HEK293 (cell line): ENCODE data around the gene FIS1.
A peak's percentile ranks its signal among the peaks of the same experiment; 100 is the strongest.

Source experiments
- CTCF ChIA-PET: fragments of 350-600 bp; formaldehyde crosslinking; extraction: SDS; loops from one replicate; lab custom pipeline; 2021; ENCODE audit warnings: antibody characterized with exemption; lab: Yijun Ruan, JAX
- POLR2A ChIA-PET: fragments of 300-600 bp; formaldehyde crosslinking; extraction: SDS; loops from one replicate; lab custom pipeline; 2020; ENCODE audit warnings: antibody characterized with exemption, inconsistent platforms; lab: Yijun Ruan, JAX
- H3K27ac ChIP-seq: fragments of 200-500 bp; sonication (Bioruptor generic); 2 replicates; pipeline ENCODE4 v1.5.1; 2014; ENCODE audit warnings: low read depth, low read length, control low read depth, inconsistent platforms; ENCODE audit errors: extremely low read depth
- H3K36me3 ChIP-seq, 2 experiments: fragments of 200-500 bp in 1 of 2; sonication (Bioruptor generic) in 1 of 2; 1 replicate in 1 of 2; 2 replicates in 1 of 2; pipeline ENCODE4 v1.5.1; 2014 to 2017; ENCODE audit warnings: inconsistent platforms in 2 of 2, low read length in 2 of 2; ENCODE audit not compliant: control insufficient read depth in 2 of 2, insufficient read depth in 1 of 2
- H3K4me1 ChIP-seq: fragments of 200-500 bp; sonication (Bioruptor generic); 2 replicates; pipeline ENCODE4 v1.5.1; 2014; ENCODE audit warnings: mild to moderate bottlenecking, low read length, inconsistent platforms; ENCODE audit not compliant: control insufficient read depth, insufficient read depth
- H3K4me3 ChIP-seq: 2 replicates; pipeline ENCODE4 v1.5.1; 2011; ENCODE audit warnings: low read depth, mild to moderate bottlenecking, control low read depth, low read length, moderate library complexity
- H3K9me3 ChIP-seq: fragments of 200-500 bp; sonication (Bioruptor generic); 2 replicates; pipeline ENCODE4 v1.5.1; 2014; ENCODE audit warnings: low read depth, low read length, inconsistent platforms; ENCODE audit not compliant: control insufficient read depth, insufficient read depth
- EGR2 ChIP-seq: fragments of 450-650 bp; formaldehyde crosslinking; IDR thresholded peaks from 2 replicates; pipeline ENCODE4 v1.5.1; 2016; ENCODE audit warnings: low read depth, missing biosample characterization, missing genetic modification characterization
- FEZF1 ChIP-seq: fragments of 450-650 bp; formaldehyde crosslinking; IDR thresholded peaks from 2 replicates; pipeline ENCODE4 v1.5.1; 2016; ENCODE audit warnings: missing biosample characterization, missing genetic modification characterization
- KLF9 ChIP-seq: fragments of 450-650 bp; formaldehyde crosslinking; IDR thresholded peaks from 2 replicates; pipeline ENCODE4 v1.5.1; 2016; ENCODE audit warnings: missing biosample characterization, missing genetic modification characterization, low read depth
- PATZ1 ChIP-seq: fragments of 450-650 bp; formaldehyde crosslinking; IDR thresholded peaks from 2 replicates; pipeline ENCODE4 v1.5.1; 2016; ENCODE audit warnings: missing biosample characterization, missing genetic modification characterization
- PRDM10 ChIP-seq: fragments of 450-650 bp; formaldehyde crosslinking; IDR thresholded peaks from 2 replicates; pipeline ENCODE4 v1.5.1; 2016; ENCODE audit warnings: missing biosample characterization, missing genetic modification characterization
- ZBTB17 ChIP-seq: fragments of 450-650 bp; formaldehyde crosslinking; IDR thresholded peaks from 2 replicates; pipeline ENCODE4 v1.5.1; 2016; ENCODE audit warnings: missing biosample characterization, missing genetic modification characterization
- ZBTB20 ChIP-seq: fragments of 450-650 bp; formaldehyde crosslinking; IDR thresholded peaks from 2 replicates; pipeline ENCODE4 v1.5.1; 2016; ENCODE audit warnings: missing biosample characterization, missing genetic modification characterization
- ZBTB8A ChIP-seq: fragments of 450-650 bp; formaldehyde crosslinking; IDR thresholded peaks from 2 replicates; pipeline ENCODE4 v1.5.1; 2016; ENCODE audit warnings: missing biosample characterization, missing genetic modification characterization
- ZFHX2 ChIP-seq: fragments of 450-650 bp; formaldehyde crosslinking; conservative IDR thresholded peaks from 2 replicates; pipeline ENCODE4 v1.5.1; 2016; ENCODE audit warnings: missing biosample characterization, missing genetic modification characterization
- ZFP3 ChIP-seq: fragments of 450-650 bp; formaldehyde crosslinking; IDR thresholded peaks from 2 replicates; pipeline ENCODE4 v1.5.1; 2016; ENCODE audit warnings: low read depth, missing biosample characterization, missing genetic modification characterization
- ZFP37 ChIP-seq: fragments of 450-650 bp; formaldehyde crosslinking; IDR thresholded peaks from 2 replicates; pipeline ENCODE4 v1.5.1; 2016; ENCODE audit warnings: missing biosample characterization, missing genetic modification characterization
- ZNF169 ChIP-seq: fragments of 450-650 bp; formaldehyde crosslinking; IDR thresholded peaks from 2 replicates; pipeline ENCODE4 v1.5.1; 2016; ENCODE audit warnings: missing biosample characterization, missing genetic modification characterization
- ZNF335 ChIP-seq: fragments of 450-650 bp; formaldehyde crosslinking; conservative IDR thresholded peaks from 2 replicates; pipeline ENCODE4 v1.5.1; 2016; ENCODE audit warnings: missing biosample characterization, missing genetic modification characterization
- ZNF394 ChIP-seq: fragments of 450-650 bp; formaldehyde crosslinking; IDR thresholded peaks from 2 replicates; pipeline ENCODE4 v1.5.1; 2016; ENCODE audit warnings: missing biosample characterization, missing genetic modification characterization, mild to moderate bottlenecking, moderate library complexity, borderline replicate concordance
- ZNF544 ChIP-seq: fragments of 450-650 bp; formaldehyde crosslinking; IDR thresholded peaks from 2 replicates; pipeline ENCODE4 v1.5.0; 2017; ENCODE audit warnings: missing biosample characterization, missing genetic modification characterization
- ZNF600 ChIP-seq: fragments of 450-650 bp; formaldehyde crosslinking; IDR thresholded peaks from 2 replicates; pipeline ENCODE4 v1.5.1; 2016; ENCODE audit warnings: missing biosample characterization, missing genetic modification characterization
- ZNF704 ChIP-seq: fragments of 450-650 bp; formaldehyde crosslinking; IDR thresholded peaks from 2 replicates; pipeline ENCODE4 v1.5.1; 2016; ENCODE audit warnings: missing biosample characterization, missing genetic modification characterization
- ZNF777 ChIP-seq: fragments of 450-650 bp; formaldehyde crosslinking; IDR thresholded peaks from 2 replicates; pipeline ENCODE4 v1.5.1; 2017; ENCODE audit warnings: missing biosample characterization, missing genetic modification characterization, borderline replicate concordance
- ZNF792 ChIP-seq: fragments of 450-650 bp; formaldehyde crosslinking; IDR thresholded peaks from 2 replicates; pipeline ENCODE4 v1.5.1; 2016; ENCODE audit warnings: missing biosample characterization, missing genetic modification characterization

FIS1 gene

GRCh38 chr7:101218236-101219125 lies 26.4 kb downstream of the FIS1 start:
- peaks cover 3 to 19% of the 10 kb centered on the region in 2 experiments; a peak in 2 of 3 replicates for H3K36me3 ChIP-seq
- peak overlapping the region; percentile 53 for H3K4me3 ChIP-seq
- ChIA-PET CTCF (interaction anchor here (0.6 to 1.9 kb wide), 10 partner anchors 10 to 195 kb away, joined by 3 to 21 read pairs (median 4); partner anchors contain the start of gene FIS1), POLR2A (interaction anchor here (0.6 to 2.7 kb wide), 19 partner anchors 9 to 632 kb away, joined by 3 to 23 read pairs (median 5); partner anchors contain the start of genes FBXO24, FIS1, IFT22 and LRCH4)
- H3K9me3 ChIP-seq, result no peaks in the 10 kb centered on the region
- TF ChIP-seq ZNF777 (tag by site-specific recombination) (0 out of 2 replicates have a peak, but pooled peaks have one; percentile 34), ZBTB17 (peak; percentile 29; the same call in 1 of the 2 replicates), ZBTB8A (tag by site-specific recombination) (no peak), ZNF600 (0 out of 2 replicates have a peak, but pooled peaks have one; percentile 43), ZNF544 (tag by site-specific recombination) (no peak), KLF9 (tag by site-specific recombination) (peak; percentile 19; the same call in 1 of the 2 replicates), ZNF169 (tag by site-specific recombination) (no peak), ZNF335 (tag by site-specific recombination) (peak; percentile 99), ZFHX2 (peak; percentile 17; the same call in 1 of the 2 replicates), FEZF1 (tag by site-specific recombination) (no peak), PRDM10 (tag by site-specific recombination) (peak; percentile 83), ZNF792 (tag by site-specific recombination) (peak; percentile 68; the same call in 1 of the 2 replicates), ZBTB20 (tag by site-specific recombination) (peak; percentile 17; the same call in 1 of the 2 replicates), ZNF394 (tag by site-specific recombination) (peak; percentile 41; the same call in 1 of the 2 replicates), ZFP37 (no peak), ZFP3 (tag by site-specific recombination) (no peak), PATZ1 (peak; percentile 42), EGR2 (peak; percentile 30; the same call in 1 of the 2 replicates), ZNF704 (tag by site-specific recombination) (no peak)
- 0 out of 2 replicates have a peak, but pooled peaks cover 3% of the 10 kb centered on the region for H3K4me1 ChIP-seq
- H3K27ac ChIP-seq, result no peak overlapping the region
